ENCODE measurements around the gene STAT5A.
"Not testable (repeated sequence)": the region's sequence is repeated elsewhere in the genome, so short reads cannot be mapped to it uniquely, and the experiment has no call there.

The STAT5A gene

DNA sequence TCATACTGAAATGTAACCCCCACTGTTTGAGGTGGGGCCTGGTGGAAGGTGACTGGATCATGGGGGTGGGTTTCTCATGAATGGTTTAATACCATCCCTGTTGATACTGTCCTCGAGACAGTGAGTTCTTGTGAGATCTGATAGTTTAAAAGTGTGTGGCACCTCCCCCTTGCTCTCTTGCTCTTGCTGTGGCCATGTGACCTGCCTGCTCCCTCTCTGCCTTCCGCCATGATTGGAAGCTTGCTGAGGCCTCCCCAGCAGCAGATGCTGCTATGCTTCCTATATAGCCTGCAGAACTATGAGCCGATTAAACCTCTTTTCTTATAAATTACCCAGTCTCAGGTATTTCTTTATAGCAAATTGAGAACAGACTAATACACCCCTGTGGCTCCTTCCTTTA lies 59.3 kb downstream of the STAT5A start:
- TF ChIP-seq, protein P1, sequence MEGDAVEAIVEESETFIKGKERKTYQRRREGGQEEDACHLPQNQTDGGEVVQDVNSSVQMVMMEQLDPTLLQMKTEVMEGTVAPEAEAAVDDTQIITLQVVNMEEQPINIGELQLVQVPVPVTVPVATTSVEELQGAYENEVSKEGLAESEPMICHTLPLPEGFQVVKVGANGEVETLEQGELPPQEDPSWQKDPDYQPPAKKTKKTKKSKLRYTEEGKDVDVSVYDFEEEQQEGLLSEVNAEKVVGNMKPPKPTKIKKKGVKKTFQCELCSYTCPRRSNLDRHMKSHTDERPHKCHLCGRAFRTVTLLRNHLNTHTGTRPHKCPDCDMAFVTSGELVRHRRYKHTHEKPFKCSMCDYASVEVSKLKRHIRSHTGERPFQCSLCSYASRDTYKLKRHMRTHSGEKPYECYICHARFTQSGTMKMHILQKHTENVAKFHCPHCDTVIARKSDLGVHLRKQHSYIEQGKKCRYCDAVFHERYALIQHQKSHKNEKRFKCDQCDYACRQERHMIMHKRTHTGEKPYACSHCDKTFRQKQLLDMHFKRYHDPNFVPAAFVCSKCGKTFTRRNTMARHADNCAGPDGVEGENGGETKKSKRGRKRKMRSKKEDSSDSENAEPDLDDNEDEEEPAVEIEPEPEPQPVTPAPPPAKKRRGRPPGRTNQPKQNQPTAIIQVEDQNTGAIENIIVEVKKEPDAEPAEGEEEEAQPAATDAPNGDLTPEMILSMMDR (IDR thresholded peaks at IDR 0.05; ENCODE audit: low read depth, low read length, missing control alignments): no peak
- in situ Hi-C loops (cut with HindIII; ENCODE audit: low sequenced_read_pairs): no loop called here
- DNase-seq (ENCODE audit: low read depth): no peak
- no peak overlapping the region for H3K4me3 ChIP-seq (ENCODE audit: low read depth, low read length)

DNA sequence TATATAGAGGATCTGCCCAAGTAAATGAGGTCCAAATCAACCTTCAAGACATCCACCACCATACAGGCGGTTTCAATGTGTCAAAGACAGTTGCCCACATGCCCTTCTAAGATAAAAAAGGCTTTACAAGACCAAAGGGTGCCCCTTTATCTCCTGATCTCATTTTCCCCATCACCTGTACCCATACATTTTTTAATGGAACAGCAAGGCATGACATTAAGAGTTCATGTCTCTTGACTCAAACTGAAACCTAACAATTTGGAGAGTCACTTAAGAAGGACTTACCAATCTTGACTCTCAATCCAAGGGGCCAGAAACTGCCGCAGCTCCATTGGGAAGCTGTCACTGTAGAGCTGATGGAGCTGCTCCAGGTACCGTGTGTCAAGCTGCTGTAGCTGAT lies 59.8 kb downstream of the STAT5A start:
- no peak overlapping the region for H3K4me3 ChIP-seq (ENCODE audit: low read depth, low read length)
- no peak for DNase-seq (ENCODE audit: low read depth)
- TF ChIP-seq, protein P1 (IDR thresholded peaks at IDR 0.05; ENCODE audit: low read depth, low read length, missing control alignments): no peak
- in situ Hi-C loops (cut with HindIII; ENCODE audit: low sequenced_read_pairs): no loop called here

DNA sequence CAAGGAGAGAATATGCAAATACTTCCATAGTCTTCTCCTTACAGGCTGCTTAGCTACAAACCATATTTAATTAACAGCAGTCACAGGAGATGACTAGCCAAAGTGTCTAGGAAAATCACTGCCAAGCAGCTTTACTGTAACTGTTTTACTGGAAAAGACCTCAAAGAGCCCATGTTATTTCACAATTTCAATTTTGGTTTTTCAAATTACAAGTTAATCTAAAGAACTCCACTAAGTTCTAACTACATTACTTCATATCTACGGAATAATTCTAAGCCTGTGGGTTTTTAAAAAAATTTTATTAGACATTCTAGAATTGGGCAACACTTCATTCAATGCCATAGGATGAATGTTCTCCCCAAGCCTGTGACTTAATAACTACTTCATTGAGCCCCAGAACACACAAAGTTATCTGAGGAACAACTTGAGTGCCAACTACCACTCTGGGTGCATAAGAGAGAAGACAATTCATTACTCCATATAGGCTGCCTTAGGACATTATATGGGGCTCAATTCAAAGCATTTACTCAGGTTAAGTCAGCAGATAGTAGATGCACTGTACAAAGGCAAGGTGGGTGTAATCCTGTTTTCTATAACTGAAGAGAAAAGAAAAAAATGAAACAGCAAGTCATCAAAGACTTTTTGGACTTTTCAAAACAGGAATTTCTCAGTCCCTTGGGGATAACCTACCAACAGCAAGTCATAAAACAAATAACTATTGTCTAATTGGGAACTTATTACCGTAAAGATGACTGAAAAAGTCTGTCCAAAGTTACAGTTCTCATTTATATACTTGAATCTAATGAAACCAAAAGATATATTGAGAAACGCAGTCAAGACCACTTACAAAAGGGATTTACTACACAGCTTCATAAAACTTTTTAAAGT lies 66.9 kb downstream of the STAT5A start:
- in situ Hi-C loops (cut with HindIII; ENCODE audit: low sequenced_read_pairs): no loop called here
- no peak overlapping the region for H3K4me3 ChIP-seq (ENCODE audit: low read depth, low read length)
- TF ChIP-seq, protein P1 (IDR thresholded peaks at IDR 0.05; ENCODE audit: low read depth, low read length, missing control alignments): no peak
- DNase-seq (ENCODE audit: low read depth): no peak

DNA sequence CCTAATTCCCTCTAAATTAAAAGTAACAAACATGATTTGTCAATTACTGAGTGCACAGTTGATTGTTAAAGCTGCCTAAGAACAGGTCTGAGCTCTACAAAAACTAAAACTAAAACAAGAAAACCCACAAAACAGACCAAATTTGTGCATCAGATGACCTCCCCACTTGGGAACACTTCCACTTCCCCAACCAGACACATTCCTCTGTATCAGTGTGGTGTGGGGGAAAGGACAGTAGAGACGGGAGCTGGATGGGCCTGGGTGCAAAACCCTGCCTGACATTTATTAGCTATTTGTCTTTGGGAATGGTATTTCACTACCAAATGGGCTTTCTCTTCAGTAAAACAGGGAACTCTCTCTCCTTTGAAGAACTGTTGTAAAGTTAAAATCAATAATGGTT lies 70.1 kb downstream of the STAT5A start:
- H3K4me3 ChIP-seq (ENCODE audit: low read depth, low read length): no peak overlapping the region
- in situ Hi-C loops (cut with HindIII; ENCODE audit: low sequenced_read_pairs): no loop called here
- TF ChIP-seq, protein P1 (IDR thresholded peaks at IDR 0.05; ENCODE audit: low read depth, low read length, missing control alignments): no peak
- no peak for DNase-seq (ENCODE audit: low read depth)

DNA sequence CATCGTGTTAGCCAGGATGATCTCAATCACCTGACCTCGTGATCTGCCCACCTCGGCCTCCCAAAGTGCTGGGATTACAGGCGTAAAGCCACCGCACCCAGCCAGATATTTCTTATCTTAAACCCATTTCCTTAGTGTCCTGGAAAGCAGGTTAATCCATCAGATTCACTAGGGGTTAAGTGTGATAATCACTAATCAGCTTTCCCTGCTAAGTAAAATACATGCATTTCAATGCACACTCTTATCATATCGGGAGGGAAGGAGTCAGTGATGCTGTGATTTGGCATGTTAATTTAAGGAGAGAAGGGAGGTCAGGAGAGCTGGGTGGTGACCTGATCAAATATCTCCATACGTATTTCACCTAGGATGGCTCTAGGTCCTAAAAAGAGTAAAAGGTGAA lies 70.8 kb downstream of the STAT5A start:
- TF ChIP-seq, protein P1 (IDR thresholded peaks at IDR 0.05; ENCODE audit: low read depth, low read length, missing control alignments): no peak
- no peak overlapping the region for H3K4me3 ChIP-seq (ENCODE audit: low read depth, low read length)
- in situ Hi-C loops (cut with HindIII; ENCODE audit: low sequenced_read_pairs): no loop called here
- DNase-seq (ENCODE audit: low read depth): no peak

DNA sequence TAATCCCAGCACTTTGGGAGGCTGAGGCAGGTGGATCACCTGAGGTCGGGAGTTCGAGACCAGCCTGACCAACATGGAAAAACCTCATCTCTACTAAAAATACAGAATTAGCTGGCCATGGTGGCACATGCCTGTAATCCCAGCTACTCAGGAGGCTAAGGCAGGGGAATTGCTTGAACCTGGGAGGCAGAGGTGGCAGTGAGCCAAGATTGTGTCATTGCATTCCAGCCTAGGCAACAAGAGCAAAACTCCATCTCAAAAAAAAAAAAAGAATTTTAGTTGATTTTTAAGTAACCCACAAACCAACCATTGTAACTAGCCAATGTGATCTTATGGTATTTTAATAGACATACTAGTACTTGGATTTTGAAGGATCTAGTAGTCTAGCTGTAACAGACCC lies 72.1 kb downstream of the STAT5A start:
- DNase-seq (ENCODE audit: low read depth); H3K4me3 ChIP-seq (ENCODE audit: low read depth, low read length); in situ Hi-C loops (cut with HindIII; ENCODE audit: low sequenced_read_pairs): not testable (repeated sequence)

Data from astrocyte of the cerebellum (primary cell).